ENCODE results near the gene CST9L. TPM values are rescaled to one million over a fixed set of nuclear protein-coding genes. Genes with fewer than 3 reads are reported as not detected.

CST9L gene
- total and polyA plus RNA-seq, 2 of the 13 experiments (the other 11 are each of a cell fraction or from before 2014, with no cell fraction given) = 0.15 TPM; not detected in 1

- TF ChIP-seq MIER3 (CRISPR knock-in tag; IDR thresholded peaks at IDR 0.05; ENCODE audit: borderline replicate concordance) (peak; percentile 73; the same call in 1 of the 2 replicates), HNRNPUL1 (IDR thresholded peaks at IDR 0.05; ENCODE audit: low read depth, low read length) (no peak), ATRX (CRISPR knock-in tag; IDR thresholded peaks at IDR 0.05; ENCODE audit: borderline replicate concordance) (no peak), MEIS2 (CRISPR knock-in tag; IDR thresholded peaks at IDR 0.05) (peak; percentile 88), HIVEP1 (CRISPR knock-in tag; IDR thresholded peaks at IDR 0.05) (peak; percentile 91), ZBTB14 (CRISPR knock-in tag; IDR thresholded peaks at IDR 0.05) (no peak), REXO4 (CRISPR knock-in tag; IDR thresholded peaks at IDR 0.05; ENCODE audit: borderline replicate concordance) (no peak), THAP9 (CRISPR knock-in tag; IDR thresholded peaks at IDR 0.05; ENCODE audit: borderline replicate concordance) (0 out of 2 replicates have a peak, but pooled peaks have one; percentile 41), SIX4 (CRISPR knock-in tag; IDR thresholded peaks at IDR 0.05) (no peak), ZNF782 (CRISPR knock-in tag; IDR thresholded peaks at IDR 0.05; ENCODE audit: borderline replicate concordance) (no peak), ZFP37 (CRISPR knock-in tag; IDR thresholded peaks at IDR 0.05; ENCODE audit: borderline replicate concordance) (no peak; the same call in 1 of the 2 replicates), CHD4 (IDR thresholded peaks at IDR 0.05; ENCODE audit: borderline replicate concordance, low read length) (no peak; the same call in 1 of the 2 replicates), TBX3 (IDR thresholded peaks at IDR 0.05; ENCODE audit: borderline replicate concordance) (no peak), ZSCAN25 (CRISPR knock-in tag; IDR thresholded peaks at IDR 0.05) (peak; percentile 80; the same call in 1 of the 2 replicates), ZNF12 (CRISPR knock-in tag; IDR thresholded peaks at IDR 0.05) (no peak), HES4 (CRISPR knock-in tag; IDR thresholded peaks at IDR 0.05; ENCODE audit: borderline replicate concordance) (no peak), ZNF557 (CRISPR knock-in tag; IDR thresholded peaks at IDR 0.05) (no peak), MLX (CRISPR knock-in tag; IDR thresholded peaks at IDR 0.05) (peak; percentile 73; the same call in 1 of the 2 replicates), E2F2 (CRISPR knock-in tag; IDR thresholded peaks at IDR 0.05; ENCODE audit: borderline replicate concordance) (0 out of 2 replicates have a peak, but pooled peaks have one; percentile 18), MTF2 (CRISPR knock-in tag; IDR thresholded peaks at IDR 0.05; ENCODE audit: borderline replicate concordance) (no peak), TRIM24 (CRISPR knock-in tag; IDR thresholded peaks at IDR 0.05) (no peak)
These were observed 17.8 kb upstream of the CST9L start (continued) for GRCh38 chr20:23585808-23586734.
